ENCODE measurements around the gene PLD1. TPM values are rescaled to one million over a fixed set of nuclear protein-coding genes. Genes with fewer than 3 reads are reported as not detected.
A peak's percentile ranks its signal among the peaks of the same experiment; 100 is the strongest.

Gene PLD1
- total RNA-seq, 4 donors from 2014 or later = 7.0 to 17.1 (median 13.6) TPM

- no peak overlapping the region for H3K27ac ChIP-seq
- no peaks in the 10 kb centered on the region for H3K36me3 ChIP-seq
- TF ChIP-seq POLR2AphosphoS5 (IDR thresholded peaks at IDR 0.05) (no peak), POLR2A (IDR thresholded peaks at IDR 0.05) (no peak), EP300 (IDR thresholded peaks at IDR 0.05) (no peak), CTCF (IDR thresholded peaks at IDR 0.05) (no peak)
- no peak overlapping the region for H3K4me3 ChIP-seq
- no peaks in the 10 kb centered on the region for H3K27me3 ChIP-seq
- peaks cover 0 to 10% (median 0%) of the 10 kb centered on the region in 3 donors for H3K4me1 ChIP-seq
- ATAC-seq = no peak
- WGBS, 2 donors (ENCODE audit: low coverage in 1 of 2) = 59 to 74% methylated on average over 5 of the region's 5 CpGs
- H3K9me3 ChIP-seq = no peaks in the 10 kb centered on the region
Observed at GRCh38 chr3:171778493-171778892, 31.8 kb downstream of the PLD1 start.

GRCh38 chr3:171777596-171777995, 32.7 kb downstream of the PLD1 start:
- no peaks in the 10 kb centered on the region for H3K27me3 ChIP-seq
- TF ChIP-seq POLR2AphosphoS5 (IDR thresholded peaks at IDR 0.05) (no peak), POLR2A (IDR thresholded peaks at IDR 0.05) (no peak), EP300 (IDR thresholded peaks at IDR 0.05) (no peak)
- 92 to 93% methylated on average over 3 to 4 of the region's 4 CpGs for WGBS, 2 donors (ENCODE audit: low coverage in 1 of 2)
- peaks cover 0 to 11% (median 0%) of the 10 kb centered on the region in 3 donors for H3K4me1 ChIP-seq
- no peaks in the 10 kb centered on the region for H3K9me3 ChIP-seq
- H3K4me3 ChIP-seq = no peak overlapping the region
- H3K36me3 ChIP-seq = no peaks in the 10 kb centered on the region
- peak overlapping the region in 1 of 4 donors; percentile 8 for H3K27ac ChIP-seq
- no peak for ATAC-seq

GRCh38 chr3:171776839-171777583, 33.3 kb downstream of the PLD1 start:
- ATAC-seq = no peak
- TF ChIP-seq EP300 (IDR thresholded peaks at IDR 0.05) = no peak
- TF ChIP-seq CTCF (IDR thresholded peaks at IDR 0.05) = no peak
- TF ChIP-seq POLR2AphosphoS5 (IDR thresholded peaks at IDR 0.05) = no peak
- TF ChIP-seq POLR2A (IDR thresholded peaks at IDR 0.05) = no peak
- Histone ChIP-seq H3K4me1 (peaks cover 2 to 13% (median 6%) of the 10 kb centered on the region in 3 donors), H3K9me3 (no peaks in the 10 kb centered on the region), H3K27ac (peak overlapping the region in 2 of 4 donors; percentile 6 to 8), H3K4me3 (no peak overlapping the region), H3K36me3 (no peaks in the 10 kb centered on the region), H3K27me3 (no peaks in the 10 kb centered on the region)
- 73 to 78% methylated on average over 4 to 7 of the region's 7 CpGs for WGBS, 2 donors (ENCODE audit: low coverage in 1 of 2)

- H3K9me3 ChIP-seq = no peaks in the 10 kb centered on the region
- no peaks in the 10 kb centered on the region for H3K36me3 ChIP-seq
- no peaks in the 10 kb centered on the region for H3K27me3 ChIP-seq
- no peak overlapping the region for H3K4me3 ChIP-seq
- no peak overlapping the region for H3K27ac ChIP-seq
- ATAC-seq = no peak
- peaks cover 6 to 13% (median 12%) of the 10 kb centered on the region in 3 donors for H3K4me1 ChIP-seq
- 61 to 91% methylated on average over 3 of the region's 3 CpGs for WGBS, 2 donors (ENCODE audit: low coverage in 1 of 2)
- no peak for TF ChIP-seq CTCF (IDR thresholded peaks at IDR 0.05)
- no peak for TF ChIP-seq POLR2A (IDR thresholded peaks at IDR 0.05)
- TF ChIP-seq EP300 (IDR thresholded peaks at IDR 0.05) = no peak
- TF ChIP-seq POLR2AphosphoS5 (IDR thresholded peaks at IDR 0.05) = no peak
Observed at GRCh38 chr3:171776411-171776810, 33.9 kb downstream of the PLD1 start.

GRCh38 chr3:171775943-171776342, 34.3 kb downstream of the PLD1 start:
- TF ChIP-seq POLR2AphosphoS5 (IDR thresholded peaks at IDR 0.05) (no peak), POLR2A (IDR thresholded peaks at IDR 0.05) (no peak), CTCF (IDR thresholded peaks at IDR 0.05) (no peak), EP300 (IDR thresholded peaks at IDR 0.05) (no peak)
- Histone ChIP-seq H3K9me3 (no peaks in the 10 kb centered on the region), H3K27me3 (no peaks in the 10 kb centered on the region), H3K36me3 (no peaks in the 10 kb centered on the region), H3K4me3 (no peak overlapping the region), H3K27ac (no peak overlapping the region), H3K4me1 (peaks cover 6 to 17% (median 14%) of the 10 kb centered on the region in 3 donors)
- ATAC-seq = no peak
- WGBS, 2 donors (ENCODE audit: low coverage in 1 of 2) = 80 to 84% methylated on average over 4 to 7 of the region's 8 CpGs

All from gastroesophageal sphincter (tissue), 4 donors.